GM21360 (cell line): Measurements from ENCODE around the gene ADM2.

Experiments
- ATAC-seq: cut with Tn5 transposase; IDR thresholded peaks from one replicate; pipeline ENCODE4 v1.9.1; 2021; ENCODE audit warnings: mild to moderate bottlenecking, moderate library complexity; ENCODE audit not compliant: unreplicated experiment

The ADM2 gene

GRCh38 chr22:50445071-50445879 is 36.1 kb upstream of the ADM2 start:
- ATAC-seq = no peak

GRCh38 chr22:50445880-50446707 is 35.2 kb upstream of the ADM2 start:
- ATAC-seq = no peak

- ATAC-seq = no peak
Measured at GRCh38 chr22:50446708-50447575, 34.4 kb upstream of the ADM2 start.

GRCh38 chr22:50447576-50448551 is 33.5 kb upstream of the ADM2 start:
- ATAC-seq = no peak

GRCh38 chr22:50452649-50453048 is 28.7 kb upstream of the ADM2 start:
- no peak for ATAC-seq

GRCh38 chr22:50454556-50455075 is 26.7 kb upstream of the ADM2 start:
- no peak for ATAC-seq

- ATAC-seq = no peak
Measured at GRCh38 chr22:50455201-50455600, 26.1 kb upstream of the ADM2 start.

- ATAC-seq = no peak
Measured at GRCh38 chr22:50456026-50456425, 25.3 kb upstream of the ADM2 start.

- no peak for ATAC-seq
Measured at GRCh38 chr22:50456466-50457234, 24.7 kb upstream of the ADM2 start.

- no peak for ATAC-seq
Measured at GRCh38 chr22:50459016-50459415, 22.3 kb upstream of the ADM2 start.

GRCh38 chr22:50459496-50460140 is 21.7 kb upstream of the ADM2 start:
- ATAC-seq = no peak

- no peak for ATAC-seq
Measured at GRCh38 chr22:50460938-50461337, 20.4 kb upstream of the ADM2 start.

- ATAC-seq = no peak
Measured at GRCh38 chr22:50461536-50461935, 19.8 kb upstream of the ADM2 start.

- ATAC-seq = no peak
Measured at GRCh38 chr22:50461979-50462540, 19.3 kb upstream of the ADM2 start.

- no peak for ATAC-seq
Measured at GRCh38 chr22:50463188-50463900, 18.0 kb upstream of the ADM2 start.

- ATAC-seq = no peak
Measured at GRCh38 chr22:50464451-50464850, 16.9 kb upstream of the ADM2 start.

GRCh38 chr22:50465066-50465930 is 16.0 kb upstream of the ADM2 start:
- ATAC-seq = no peak
